HG03469 (cell line): ENCODE measurements around the gene ARMC6.
A peak's percentile ranks its signal among the peaks of the same experiment; 100 is the strongest.
"Not testable (repeated sequence)": the region's sequence is repeated elsewhere in the genome, so short reads cannot be mapped to it uniquely, and the experiment has no call there.

ENCODE experiments used
- ATAC-seq: cut with Tn5 transposase; IDR thresholded peaks from one replicate; pipeline ENCODE4 v1.9.1; 2021; ENCODE audit warnings: mild to moderate bottlenecking, moderate library complexity, moderate number of reproducible peaks; ENCODE audit not compliant: unreplicated experiment

ARMC6 gene

GRCh38 chr19:19022380-19022961 lies 10.9 kb upstream of the ARMC6 start:
- ATAC-seq, result no peak

- ATAC-seq, result not testable (repeated sequence)
Observed at GRCh38 chr19:19023376-19023775, 10.0 kb upstream of the ARMC6 start.

- no peak for ATAC-seq
Observed at GRCh38 chr19:19025861-19026260, 7.5 kb upstream of the ARMC6 start.

- no peak for ATAC-seq
Observed at GRCh38 chr19:19026299-19026971, 7.0 kb upstream of the ARMC6 start.

- no peak for ATAC-seq
Observed at GRCh38 chr19:19027228-19027627, 6.2 kb upstream of the ARMC6 start.

- no peak for ATAC-seq
Observed at GRCh38 chr19:19028526-19028925, 4.9 kb upstream of the ARMC6 start.

GRCh38 chr19:19031891-19032290 lies 1.5 kb upstream of the ARMC6 start:
- ATAC-seq, result no peak

GRCh38 chr19:19032420-19033175 lies 805 bp upstream of the ARMC6 start:
- ATAC-seq, result peak; percentile 7

- no peak for ATAC-seq
Observed at GRCh38 chr19:19033176-19033425, 302 bp upstream of the ARMC6 start.

GRCh38 chr19:19034204-19034624 lies 811 bp downstream of the ARMC6 start:
- ATAC-seq, result no peak

GRCh38 chr19:19039901-19040300 lies 6.5 kb downstream of the ARMC6 start:
- no peak for ATAC-seq

GRCh38 chr19:19040417-19040816 lies 7.0 kb downstream of the ARMC6 start:
- no peak for ATAC-seq

GRCh38 chr19:19042732-19043280 lies 9.4 kb downstream of the ARMC6 start:
- no peak for ATAC-seq

- no peak for ATAC-seq
Observed at GRCh38 chr19:19043481-19043880, 10.1 kb downstream of the ARMC6 start.

GRCh38 chr19:19043881-19044280 lies 10.5 kb downstream of the ARMC6 start:
- no peak for ATAC-seq

- no peak for ATAC-seq
Observed at GRCh38 chr19:19049406-19049805, 16.0 kb downstream of the ARMC6 start.

- ATAC-seq, result no peak
Observed at GRCh38 chr19:19050104-19050503, 16.7 kb downstream of the ARMC6 start.

GRCh38 chr19:19050731-19051130 lies 17.3 kb downstream of the ARMC6 start:
- no peak for ATAC-seq

GRCh38 chr19:19051478-19052213 lies 18.2 kb downstream of the ARMC6 start:
- no peak for ATAC-seq

GRCh38 chr19:19052921-19053320 lies 19.5 kb downstream of the ARMC6 start:
- ATAC-seq, result no peak
